Glutamatergic neuron (in vitro differentiated cells): ENCODE results near the gene TBC1D14. TPM values are rescaled to one million over a fixed set of nuclear protein-coding genes. Genes with fewer than 3 reads are reported as not detected.
A peak's percentile ranks its signal among the peaks of the same experiment; 100 is the strongest.

Experiments used
- DNase-seq: peaks from one replicate; pipeline ENCODE4 v3.0.0; 2022
- H3K27ac Mint-ChIP-seq: one replicate; pipeline ENCODE4 v1.8.0; 2020; ENCODE audit warnings: mild to moderate bottlenecking, mixed read lengths, inconsistent platforms; ENCODE audit not compliant: unreplicated experiment
- H3K27me3 Mint-ChIP-seq: one replicate; pipeline ENCODE4 v1.8.0; 2020; ENCODE audit warnings: mild to moderate bottlenecking, moderate library complexity, mixed read lengths, inconsistent platforms; ENCODE audit not compliant: unreplicated experiment
- H3K36me3 Mint-ChIP-seq: one replicate; pipeline ENCODE4 v1.8.0; 2020; ENCODE audit warnings: mild to moderate bottlenecking, mixed read lengths, inconsistent platforms; ENCODE audit not compliant: unreplicated experiment
- H3K4me1 Mint-ChIP-seq: one replicate; pipeline ENCODE4 v1.8.0; 2020; ENCODE audit warnings: mild to moderate bottlenecking, low read depth, mixed read lengths, inconsistent platforms; ENCODE audit not compliant: unreplicated experiment
- H3K4me3 Mint-ChIP-seq: one replicate; pipeline ENCODE4 v1.8.0; 2020; ENCODE audit warnings: mild to moderate bottlenecking, mixed read lengths, inconsistent platforms; ENCODE audit not compliant: unreplicated experiment
- H3K9me3 Mint-ChIP-seq: one replicate; pipeline ENCODE4 v1.8.0; 2020; ENCODE audit warnings: mild to moderate bottlenecking, moderate library complexity, mixed read lengths, inconsistent platforms; ENCODE audit not compliant: unreplicated experiment
- CTCF ChIP-seq: fragments of 200-600 bp; sonication (generic); IDR thresholded peaks from one replicate; pipeline ENCODE4 v1.5.0; 2021; ENCODE audit not compliant: partially characterized antibody, unreplicated experiment
- total RNA-seq: library from RNA; stranded (reverse); fragmentation: NEBNext Ultra II Directional; extraction: Animal tissue kit (Norgen Biotek cat#: 25700); gene quantifications from one replicate; pipeline ENCODE4 v1.2.1, GENCODE V29; 2021; ENCODE audit not compliant: unreplicated experiment

The TBC1D14 gene
- total RNA-seq, 1 donor from 2014 or later = 82.2 TPM

GRCh38 chr4:6878451-6879059 is 31.1 kb upstream of the TBC1D14 start:
- peak overlapping the region; percentile 2 for H3K27ac Mint-ChIP-seq
- peaks cover 26% of the 10 kb centered on the region for H3K36me3 Mint-ChIP-seq
- no peak for TF ChIP-seq CTCF

GRCh38 chr4:6880691-6881090 is 28.9 kb upstream of the TBC1D14 start:
- H3K36me3 Mint-ChIP-seq = peaks cover 26% of the 10 kb centered on the region
- TF ChIP-seq CTCF = no peak
- H3K9me3 Mint-ChIP-seq = peaks cover 18% of the 10 kb centered on the region
- no peak overlapping the region for H3K27ac Mint-ChIP-seq
- DNase-seq = no peak
- H3K4me1 Mint-ChIP-seq = peaks cover 19% of the 10 kb centered on the region
- H3K4me3 Mint-ChIP-seq = no peak overlapping the region
- peaks cover 2% of the 10 kb centered on the region for H3K27me3 Mint-ChIP-seq

More at GRCh38 chr4:6878451-6879059, 31.1 kb upstream of the TBC1D14 start:
- Mint-ChIP-seq H3K4me3 (no peak overlapping the region), H3K27me3 (peaks cover 2% of the 10 kb centered on the region), H3K4me1 (peaks cover 19% of the 10 kb centered on the region), H3K9me3 (peaks cover 17% of the 10 kb centered on the region)
- no peak for DNase-seq

- H3K9me3 Mint-ChIP-seq = peaks cover 12% of the 10 kb centered on the region
- TF ChIP-seq CTCF = no peak
- no peak for DNase-seq
- H3K4me1 Mint-ChIP-seq = peaks cover 14% of the 10 kb centered on the region
- H3K27ac Mint-ChIP-seq = no peak overlapping the region
- peaks cover 18% of the 10 kb centered on the region for H3K36me3 Mint-ChIP-seq
- peaks cover 2% of the 10 kb centered on the region for H3K27me3 Mint-ChIP-seq
- H3K4me3 Mint-ChIP-seq = no peak overlapping the region
Observed at GRCh38 chr4:6881908-6882307, 27.7 kb upstream of the TBC1D14 start.

- no peak overlapping the region for H3K27ac Mint-ChIP-seq
- H3K9me3 Mint-ChIP-seq = peaks cover 6% of the 10 kb centered on the region
- H3K27me3 Mint-ChIP-seq = no peaks in the 10 kb centered on the region
- peaks cover 4% of the 10 kb centered on the region for H3K4me1 Mint-ChIP-seq
- no peak overlapping the region for H3K4me3 Mint-ChIP-seq
- peaks cover under 1% of the 10 kb centered on the region for H3K36me3 Mint-ChIP-seq
- DNase-seq = no peak
- no peak for TF ChIP-seq CTCF
Observed at GRCh38 chr4:6884341-6884870, 25.2 kb upstream of the TBC1D14 start.

GRCh38 chr4:6885953-6886557 is 23.6 kb upstream of the TBC1D14 start:
- Mint-ChIP-seq H3K27ac (no peak overlapping the region), H3K4me3 (no peak overlapping the region), H3K9me3 (peaks cover 3% of the 10 kb centered on the region), H3K4me1 (peaks cover 4% of the 10 kb centered on the region), H3K27me3 (no peaks in the 10 kb centered on the region), H3K36me3 (no peaks in the 10 kb centered on the region)
- no peak for DNase-seq
- no peak for TF ChIP-seq CTCF
